ENCODE data around the gene SLC15A4.

The SLC15A4 gene

DNA sequence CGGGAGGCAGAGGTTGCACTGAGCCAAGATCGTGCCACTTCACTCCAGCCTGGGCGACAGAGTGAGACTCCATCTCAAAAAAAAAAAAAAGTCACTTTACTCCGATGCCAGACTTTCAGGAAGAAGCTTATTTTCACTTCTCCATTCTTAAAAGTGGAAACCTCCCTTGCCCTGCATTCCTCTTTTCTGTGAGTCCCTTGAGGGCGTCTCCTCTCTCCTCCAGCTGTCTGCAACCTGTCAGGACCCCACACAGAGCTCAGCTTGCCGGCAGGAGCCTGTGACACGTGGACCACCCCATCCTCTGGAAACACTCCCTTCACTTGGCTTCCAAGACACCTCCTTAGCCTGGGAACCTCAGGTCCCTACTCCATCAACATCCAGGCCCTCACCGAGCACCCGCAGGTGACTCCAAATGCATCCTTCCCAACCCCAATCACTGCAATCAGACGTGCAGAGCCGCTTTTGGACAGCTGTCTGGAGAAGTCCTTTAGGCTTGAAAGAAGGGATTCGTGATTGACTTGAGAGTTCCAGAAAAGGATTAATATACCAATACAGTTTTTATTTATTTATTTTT, 34.3 kb downstream of the SLC15A4 start:
- H3K4me3 ChIP-seq (replicated peaks; ENCODE audit: low read depth, low read length), result no peak overlapping the region
- TF ChIP-seq, protein P1, sequence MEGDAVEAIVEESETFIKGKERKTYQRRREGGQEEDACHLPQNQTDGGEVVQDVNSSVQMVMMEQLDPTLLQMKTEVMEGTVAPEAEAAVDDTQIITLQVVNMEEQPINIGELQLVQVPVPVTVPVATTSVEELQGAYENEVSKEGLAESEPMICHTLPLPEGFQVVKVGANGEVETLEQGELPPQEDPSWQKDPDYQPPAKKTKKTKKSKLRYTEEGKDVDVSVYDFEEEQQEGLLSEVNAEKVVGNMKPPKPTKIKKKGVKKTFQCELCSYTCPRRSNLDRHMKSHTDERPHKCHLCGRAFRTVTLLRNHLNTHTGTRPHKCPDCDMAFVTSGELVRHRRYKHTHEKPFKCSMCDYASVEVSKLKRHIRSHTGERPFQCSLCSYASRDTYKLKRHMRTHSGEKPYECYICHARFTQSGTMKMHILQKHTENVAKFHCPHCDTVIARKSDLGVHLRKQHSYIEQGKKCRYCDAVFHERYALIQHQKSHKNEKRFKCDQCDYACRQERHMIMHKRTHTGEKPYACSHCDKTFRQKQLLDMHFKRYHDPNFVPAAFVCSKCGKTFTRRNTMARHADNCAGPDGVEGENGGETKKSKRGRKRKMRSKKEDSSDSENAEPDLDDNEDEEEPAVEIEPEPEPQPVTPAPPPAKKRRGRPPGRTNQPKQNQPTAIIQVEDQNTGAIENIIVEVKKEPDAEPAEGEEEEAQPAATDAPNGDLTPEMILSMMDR (IDR thresholded peaks at IDR 0.05; ENCODE audit: low read length, missing control alignments), result no peak
- no peak for DNase-seq (ENCODE audit: low read depth)

DNA sequence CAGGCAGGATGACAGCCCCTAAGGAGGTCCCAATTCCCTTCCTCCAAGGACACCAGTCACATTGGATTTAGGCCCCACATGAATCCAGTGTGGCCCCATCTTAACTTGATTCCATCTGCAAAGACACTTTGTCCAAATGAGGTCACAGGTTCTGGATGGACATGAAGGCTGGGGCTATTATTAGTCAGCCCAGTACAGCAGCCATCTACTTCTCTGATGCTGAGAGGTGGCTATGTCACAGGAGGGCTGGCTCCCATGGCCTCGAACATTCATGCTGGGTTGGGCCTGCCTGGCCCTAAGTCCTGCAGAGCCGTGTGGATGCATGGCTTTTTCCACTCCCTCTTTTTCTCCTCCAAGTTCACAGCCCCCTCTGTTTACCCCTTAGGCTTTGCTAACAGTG, 35.9 kb downstream of the SLC15A4 start:
- H3K4me3 ChIP-seq (replicated peaks; ENCODE audit: low read depth, low read length), result no peak overlapping the region
- TF ChIP-seq, protein P1 (IDR thresholded peaks at IDR 0.05; ENCODE audit: low read length, missing control alignments), result no peak
- DNase-seq (ENCODE audit: low read depth), result no peak

DNA sequence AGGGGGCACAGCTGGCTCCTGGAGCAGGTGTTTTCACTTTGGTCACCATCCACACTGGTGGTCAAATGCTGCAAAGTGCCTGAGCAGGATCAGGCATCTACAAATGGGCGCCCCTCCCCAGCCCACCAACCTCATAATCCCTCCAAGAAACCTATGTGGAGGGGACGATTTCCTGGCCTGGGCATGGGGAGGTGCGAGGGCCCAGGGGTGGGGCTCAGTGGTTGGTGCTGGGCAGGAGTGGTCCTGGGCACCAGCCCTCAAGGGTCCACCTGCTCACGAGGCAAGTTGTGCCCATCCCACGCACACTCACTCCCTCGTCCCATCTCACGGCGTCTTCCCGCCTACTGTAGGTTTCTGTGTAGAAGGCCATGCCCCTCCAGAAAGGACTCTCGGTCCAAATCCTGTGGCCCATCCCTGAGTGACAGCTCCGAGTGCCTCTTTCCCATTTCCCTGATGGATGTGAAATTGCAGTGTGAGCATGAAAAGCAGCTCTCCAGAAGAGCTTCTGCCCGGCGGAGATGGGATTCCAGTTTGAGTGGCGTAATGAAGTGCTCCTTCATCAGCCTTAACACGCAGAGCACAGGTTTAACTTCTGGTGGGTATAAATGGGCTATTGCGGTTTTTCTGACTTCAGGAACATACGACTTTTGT, 36.9 kb downstream of the SLC15A4 start:
- TF ChIP-seq, protein P1 (IDR thresholded peaks at IDR 0.05; ENCODE audit: low read length, missing control alignments), result no peak
- no peak for DNase-seq (ENCODE audit: low read depth)
- no peak overlapping the region for H3K4me3 ChIP-seq (replicated peaks; ENCODE audit: low read depth, low read length)

DNA sequence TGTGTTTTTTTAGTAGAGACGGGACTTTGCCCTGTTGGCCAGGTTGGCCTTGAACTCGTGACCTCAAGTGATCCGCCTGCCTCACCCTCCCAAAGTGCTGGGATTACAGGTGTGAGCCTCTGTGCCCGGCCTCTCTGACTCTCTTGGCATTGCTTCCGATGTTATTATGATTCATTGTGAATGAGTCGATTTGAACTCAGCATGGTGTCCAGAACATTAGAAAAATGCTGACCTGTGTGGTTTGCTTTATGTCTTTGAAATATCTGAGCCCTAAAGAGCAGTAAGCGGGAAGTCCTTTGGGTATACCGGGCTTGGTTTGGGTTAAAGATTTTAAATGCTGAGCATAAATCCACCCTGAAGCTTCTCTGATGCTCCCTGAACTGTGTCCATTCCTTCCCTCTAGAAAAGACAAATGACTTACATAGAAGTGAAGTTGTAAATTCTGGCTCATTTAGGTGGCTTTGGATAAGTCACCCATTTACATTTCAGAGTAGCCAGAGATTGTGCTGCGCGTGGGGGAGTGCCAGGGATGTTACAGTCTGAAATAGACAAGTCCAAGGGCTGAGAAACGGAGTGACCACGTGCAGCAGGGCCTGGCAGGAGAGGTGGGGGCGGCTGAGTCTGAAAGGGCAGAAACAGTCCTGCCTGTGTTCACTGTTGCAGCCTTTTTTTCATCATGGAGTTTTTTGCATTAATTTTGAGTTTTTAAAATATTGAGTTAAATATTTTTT, 39.6 kb downstream of the SLC15A4 start:
- H3K4me3 ChIP-seq (replicated peaks; ENCODE audit: low read depth, low read length), result no peak overlapping the region
- DNase-seq (ENCODE audit: low read depth), result peak; percentile 4
- TF ChIP-seq, protein P1 (IDR thresholded peaks at IDR 0.05; ENCODE audit: low read length, missing control alignments), result no peak

DNA sequence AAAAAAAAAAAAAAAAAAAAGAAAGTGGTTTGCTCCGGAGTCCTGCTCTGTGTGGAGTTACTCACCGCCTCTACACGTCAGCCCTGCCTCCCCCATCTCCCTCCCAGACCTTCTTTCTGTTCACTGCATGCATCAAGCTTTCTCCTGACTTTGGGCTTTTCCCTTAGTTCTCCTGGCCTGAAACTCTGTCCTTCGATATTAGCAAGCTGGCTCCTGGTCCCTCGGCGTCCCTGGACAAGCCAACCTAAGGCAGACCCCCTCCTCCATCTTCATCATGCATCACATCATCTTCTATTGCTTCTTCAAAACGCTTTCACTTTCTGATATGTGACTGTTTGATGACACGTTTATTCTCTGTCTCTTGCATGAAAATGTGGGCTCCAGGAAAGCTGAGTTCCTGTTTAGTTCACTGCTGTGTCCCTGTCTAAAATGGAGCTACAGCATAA, 40.6 kb downstream of the SLC15A4 start:
- peak; percentile 22 for DNase-seq (ENCODE audit: low read depth)
- H3K4me3 ChIP-seq (replicated peaks; ENCODE audit: low read depth, low read length), result no peak overlapping the region
- TF ChIP-seq, protein P1 (IDR thresholded peaks at IDR 0.05; ENCODE audit: low read length, missing control alignments), result no peak

DNA sequence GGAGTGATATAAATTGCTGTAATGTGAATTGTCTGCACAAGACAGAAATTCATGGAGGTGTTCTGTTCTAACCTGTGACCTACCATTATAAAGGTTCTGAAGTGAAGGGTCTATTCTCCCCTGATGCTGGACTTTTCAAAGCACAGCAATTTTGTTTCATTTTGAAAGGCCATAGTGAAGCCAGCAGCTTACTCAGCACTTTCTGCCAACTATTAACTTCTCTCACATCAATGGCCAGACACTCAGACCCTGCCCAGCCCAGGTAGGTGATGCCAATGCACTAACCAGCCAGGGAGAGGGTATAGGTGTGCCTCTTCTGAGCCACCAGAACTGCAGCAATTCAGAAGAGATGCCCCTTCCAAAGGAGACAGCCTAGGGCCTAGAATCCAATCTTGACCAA, 43.9 kb downstream of the SLC15A4 start:
- TF ChIP-seq, protein P1 (IDR thresholded peaks at IDR 0.05; ENCODE audit: low read length, missing control alignments), result no peak
- H3K4me3 ChIP-seq (replicated peaks; ENCODE audit: low read depth, low read length), result no peak overlapping the region
- no peak for DNase-seq (ENCODE audit: low read depth)

Measured in fibroblast of pulmonary artery (primary cell).